Dermis lymphatic vessel endothelial cell (primary cell): ENCODE results near the gene ZSCAN12. TPM values are rescaled to one million over a fixed set of nuclear protein-coding genes. Genes with fewer than 3 reads are reported as not detected.

ENCODE experiments used
- total RNA-seq: library from RNA; depleted of rRNA; stranded (reverse); fragments of >200 nt; gene quantifications from 2 replicates; pipeline ENCODE4 v1.2.1, GENCODE V29; 2014

The ZSCAN12 gene
- 3.7 and 5.1 TPM in 2 replicates for total RNA-seq

GRCh38 chr6:28399350-28400121, at the start of gene ZSCAN12:
Gene ZSCAN12 (minus strand): TSS chr6:28399747. CDS start chr6:28398405, 1,342 bp downstream.

DNA sequence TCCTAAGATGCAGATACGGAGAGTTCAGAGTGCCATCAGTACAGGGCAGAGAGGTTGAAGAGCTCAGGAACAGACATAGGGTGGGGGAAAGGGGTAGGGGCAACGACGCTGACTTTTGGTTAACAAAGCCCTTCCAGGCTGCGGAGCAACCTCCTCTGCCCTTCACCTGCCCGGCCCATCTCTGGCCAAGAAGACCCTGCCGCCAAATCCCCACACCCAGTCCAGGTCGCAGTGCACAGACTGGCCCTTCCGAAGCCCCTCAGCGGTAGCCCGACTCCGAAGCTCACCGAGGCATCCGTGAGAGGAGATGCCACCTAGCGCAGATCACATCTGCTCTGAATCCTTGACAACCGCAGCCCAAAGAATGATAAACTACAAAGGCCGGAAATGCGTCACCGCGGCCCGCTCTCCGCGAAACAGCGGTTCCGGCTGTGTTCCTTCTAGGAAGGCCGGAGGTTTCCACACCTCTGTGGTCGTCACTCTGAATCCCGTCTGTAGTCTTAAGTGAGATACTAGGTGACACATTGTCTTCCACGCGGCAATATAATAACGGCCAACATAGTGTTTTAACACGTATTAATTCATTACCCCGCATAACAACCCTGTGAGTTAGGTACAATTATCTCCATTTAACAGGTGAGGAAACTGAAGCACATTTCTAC, 43.7 kb upstream of the ZSCAN12 start, which contains the start of gene ZSCAN23:
ZSCAN23 (minus strand) TSS at position 380 of the 662 bp plus-strand sequence. CDS start 7,225 bp downstream, outside the sequence.

GRCh38 chr6:28349892-28350737, 49.4 kb downstream of the ZSCAN12 start, which contains the start of gene ZKSCAN3:
Gene ZKSCAN3 (plus strand): TSS chr6:28349947. CDS start chr6:28359587, 9,640 bp downstream.

DNA sequence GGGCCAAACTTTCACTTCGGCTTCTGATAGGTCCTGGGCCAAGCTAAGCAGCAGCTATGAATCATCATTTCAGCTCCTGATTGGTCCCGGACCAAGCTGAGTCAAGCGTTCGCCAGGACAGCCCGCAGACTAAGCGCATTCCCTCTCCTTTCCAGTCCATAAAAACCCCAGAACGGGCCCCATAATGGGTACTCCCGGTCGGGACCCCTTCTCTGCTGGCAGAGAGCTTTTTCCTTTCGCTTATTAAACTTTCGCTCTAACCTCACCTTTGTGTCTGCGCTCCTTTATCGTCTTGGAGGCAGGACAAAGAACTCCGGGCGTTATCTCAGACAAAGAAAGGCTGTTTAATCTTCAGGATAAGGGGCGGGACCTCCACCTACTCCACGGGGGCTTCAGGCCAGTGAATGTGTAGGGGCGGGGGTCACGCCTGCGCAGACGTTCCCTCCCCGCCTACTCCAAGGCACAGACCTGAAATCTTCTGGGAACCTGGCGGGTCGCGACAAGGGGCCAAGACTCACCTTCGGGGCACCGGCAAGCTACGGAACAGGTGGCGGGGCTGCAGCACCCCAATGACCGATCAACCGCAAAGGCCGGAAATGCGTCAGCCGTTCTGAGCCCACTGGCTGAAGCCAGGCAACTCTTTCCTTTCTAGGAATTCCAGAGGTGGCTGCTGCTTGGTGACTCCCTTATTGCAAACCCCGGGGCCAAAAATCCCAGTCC, 63.8 kb downstream of the ZSCAN12 start, which contains the start of gene ZSCAN31:
ZSCAN31 (minus strand) TSS at position 585 of the 720 bp plus-strand sequence. CDS start 6,465 bp downstream, outside the sequence.

Other genes with a start within 250 kb of the ZSCAN12 start
- gene ZSCAN9, start 174.5 kb downstream of the ZSCAN12 start, total RNA-seq, result 6.0 and 8.5 TPM in 2 replicates
- 2.7 and 5.4 TPM in 2 replicates for gene ZKSCAN4, start 147.5 kb downstream of the ZSCAN12 start, total RNA-seq
- gene NKAPL, start 140.4 kb downstream of the ZSCAN12 start, total RNA-seq, result 0.26 and 0.43 TPM in 2 replicates
- 5.5 and 13.1 TPM in 2 replicates for gene ZSCAN26, start 132.6 kb downstream of the ZSCAN12 start, total RNA-seq
- gene PGBD1, start 118.2 kb downstream of the ZSCAN12 start, total RNA-seq, result 3.5 and 5.8 TPM in 2 replicates
- 10.2 TPM in 2 replicates for gene ZSCAN31, start 63.6 kb downstream of the ZSCAN12 start, total RNA-seq
- 2.2 and 6.3 TPM in 2 replicates for gene ZKSCAN3, start 49.8 kb downstream of the ZSCAN12 start, total RNA-seq
- 2.5 TPM in 1 of 2 replicates, not detected in the other for gene ZSCAN23, start 43.7 kb upstream of the ZSCAN12 start, total RNA-seq
- gene GPX6, start 116.0 kb upstream of the ZSCAN12 start, total RNA-seq, result not detected in 2 replicates
- gene GPX5, start 126.1 kb upstream of the ZSCAN12 start, total RNA-seq, result not detected in 2 replicates